MG63 (cell line): ENCODE results near the gene LTK. TPM values are rescaled to one million over a fixed set of nuclear protein-coding genes. Genes with fewer than 3 reads are reported as not detected.
"Not testable (repeated sequence)": the region's sequence is repeated elsewhere in the genome, so short reads cannot be mapped to it uniquely, and the experiment has no call there.

Experiments used
- DNase-seq: peaks from one replicate; pipeline ENCODE4 v3.0.0-alpha.2; 2020
- H3K27me3 ChIP-seq: fragments of 250-450 bp; sonication (Bioruptor Pico); 2 replicates; pipeline ENCODE4 v1.5.1; 2020; ENCODE audit warnings: mild to moderate bottlenecking, moderate library complexity
- H3K36me3 ChIP-seq: fragments of 250-450 bp; sonication (Bioruptor Pico); 2 replicates; pipeline ENCODE4 v1.5.1; 2020; ENCODE audit warnings: mild to moderate bottlenecking, moderate library complexity
- H3K4me3 ChIP-seq: fragments of 250-450 bp; sonication (Bioruptor Pico); 2 replicates; pipeline ENCODE4 v1.5.1; 2020; ENCODE audit warnings: mild to moderate bottlenecking, moderate library complexity
- H3K9me3 ChIP-seq: fragments of 250-450 bp; sonication (Bioruptor Pico); 2 replicates; pipeline ENCODE4 v1.5.1; 2020; ENCODE audit warnings: mild to moderate bottlenecking, moderate library complexity
- total RNA-seq: library from RNA; depleted of rRNA; stranded (reverse); fragments of >200 nt; shearing (Covaris generic); gene quantifications from 2 replicates; pipeline ENCODE4 v1.2.3, GENCODE V29; 2014; ENCODE audit warnings: low replicate concordance

LTK gene
- total RNA-seq, 1 experiment from 2014 or later = not detected

DNA sequence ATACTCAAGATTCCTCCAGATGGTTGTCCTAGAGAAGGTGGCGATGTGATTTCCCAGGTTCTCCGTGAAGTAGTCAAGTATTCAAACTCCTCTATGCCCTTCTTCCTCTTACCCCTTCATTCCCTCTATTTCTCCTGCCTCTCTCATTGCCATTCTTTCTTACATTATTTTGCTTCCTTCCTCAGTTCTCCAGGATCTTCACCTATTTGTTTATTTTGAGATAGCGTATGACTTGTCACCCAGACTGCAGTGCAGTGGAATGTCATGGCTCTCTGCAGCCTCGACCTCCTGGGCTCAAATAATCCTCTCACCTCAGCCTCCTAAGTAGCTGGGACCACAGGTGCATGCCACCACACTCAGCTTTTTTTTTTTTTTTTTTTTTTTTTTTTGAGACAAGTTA is 21.7 kb downstream of the LTK start:
- no peak for DNase-seq
- H3K9me3 ChIP-seq = no peaks in the 10 kb centered on the region
- no peak overlapping the region for H3K4me3 ChIP-seq
- H3K36me3 ChIP-seq = no peaks in the 10 kb centered on the region
- H3K27me3 ChIP-seq = no peaks in the 10 kb centered on the region

DNA sequence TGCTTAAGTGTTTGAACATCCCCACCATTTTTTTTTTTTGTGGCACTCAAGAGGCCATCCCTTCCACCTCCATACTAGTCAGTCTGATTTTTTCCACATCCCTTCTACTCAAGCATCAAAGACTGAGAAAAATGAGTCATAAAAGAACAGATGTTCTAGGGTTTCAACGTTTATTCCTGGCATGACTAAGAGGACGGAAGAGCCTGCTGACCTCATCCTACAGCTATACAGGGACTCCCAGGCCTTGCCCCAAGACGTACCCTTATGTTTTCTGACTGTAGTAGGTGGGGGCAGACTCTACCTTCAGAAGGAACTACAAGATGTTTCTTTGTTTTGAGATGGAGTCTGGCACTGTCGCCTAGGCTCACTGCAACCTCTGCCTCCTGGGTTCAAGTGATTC is 23.3 kb downstream of the LTK start:
- Histone ChIP-seq H3K9me3 (no peaks in the 10 kb centered on the region), H3K27me3 (no peaks in the 10 kb centered on the region), H3K4me3 (no peak overlapping the region), H3K36me3 (no peaks in the 10 kb centered on the region)
- DNase-seq = peak; percentile 63

DNA sequence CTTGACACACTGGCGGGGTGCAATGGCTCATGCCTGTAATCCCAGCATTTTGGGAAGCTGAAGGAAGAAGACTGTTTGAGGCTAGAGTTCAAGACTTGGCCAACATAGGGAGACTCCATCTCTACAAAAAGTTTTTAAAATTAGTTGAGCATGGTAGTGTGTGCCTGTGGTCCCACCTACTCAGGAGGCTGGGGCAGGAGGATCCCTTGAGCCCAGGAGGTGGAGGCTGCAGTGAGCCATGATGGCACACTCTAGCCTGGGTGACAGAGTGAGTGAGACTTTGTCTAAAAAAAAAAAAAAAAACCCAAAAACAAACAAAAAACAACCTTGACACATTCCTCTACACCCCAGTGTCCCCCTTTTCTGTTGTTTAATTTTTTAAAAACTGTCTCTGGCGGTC is 24.0 kb downstream of the LTK start:
- no peaks in the 10 kb centered on the region for H3K9me3 ChIP-seq
- no peak overlapping the region for H3K4me3 ChIP-seq
- no peak for DNase-seq
- no peaks in the 10 kb centered on the region for H3K27me3 ChIP-seq
- H3K36me3 ChIP-seq = no peaks in the 10 kb centered on the region

DNA sequence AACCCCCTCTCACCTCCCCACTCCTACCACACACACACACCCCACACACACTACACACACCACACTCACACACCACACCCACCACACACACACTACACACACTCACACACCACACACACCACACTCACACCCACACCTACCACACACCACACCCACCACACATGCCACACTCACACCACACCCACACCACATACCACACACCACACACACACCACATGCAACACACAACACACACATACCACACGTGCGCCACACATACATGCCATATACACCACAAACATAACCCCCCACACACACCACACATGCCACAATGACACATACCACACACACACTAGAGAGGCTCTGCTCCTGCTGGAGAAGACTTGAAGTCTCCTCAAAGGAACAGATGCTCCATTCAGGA is 25.8 kb downstream of the LTK start:
- Histone ChIP-seq H3K9me3 (no peaks in the 10 kb centered on the region), H3K27me3 (no peaks in the 10 kb centered on the region), H3K4me3 (no peak overlapping the region), H3K36me3 (no peaks in the 10 kb centered on the region)
- no peak for DNase-seq

DNA sequence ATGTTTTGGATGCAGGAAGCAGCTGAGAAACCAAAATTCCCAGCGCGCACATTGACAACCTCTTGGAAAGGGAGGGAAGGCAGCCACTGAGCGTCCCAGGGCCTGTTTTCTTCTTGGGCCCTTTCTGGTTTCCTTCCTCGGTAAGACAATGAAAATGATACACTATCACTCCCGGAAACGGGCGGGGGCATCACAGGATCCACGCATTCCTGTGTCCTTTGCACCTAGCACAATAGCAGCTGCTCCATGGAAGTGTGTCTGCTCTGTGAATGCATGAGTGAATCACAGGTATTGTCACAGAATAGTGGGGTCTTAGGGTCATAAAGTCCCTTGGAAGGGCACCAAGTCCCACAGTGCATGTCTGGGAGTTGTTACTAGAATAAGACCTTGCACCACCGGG is 26.2 kb downstream of the LTK start:
- Histone ChIP-seq H3K27me3 (no peaks in the 10 kb centered on the region), H3K9me3 (no peaks in the 10 kb centered on the region), H3K36me3 (peaks cover 1% of the 10 kb centered on the region), H3K4me3 (no peak overlapping the region)
- no peak for DNase-seq

DNA sequence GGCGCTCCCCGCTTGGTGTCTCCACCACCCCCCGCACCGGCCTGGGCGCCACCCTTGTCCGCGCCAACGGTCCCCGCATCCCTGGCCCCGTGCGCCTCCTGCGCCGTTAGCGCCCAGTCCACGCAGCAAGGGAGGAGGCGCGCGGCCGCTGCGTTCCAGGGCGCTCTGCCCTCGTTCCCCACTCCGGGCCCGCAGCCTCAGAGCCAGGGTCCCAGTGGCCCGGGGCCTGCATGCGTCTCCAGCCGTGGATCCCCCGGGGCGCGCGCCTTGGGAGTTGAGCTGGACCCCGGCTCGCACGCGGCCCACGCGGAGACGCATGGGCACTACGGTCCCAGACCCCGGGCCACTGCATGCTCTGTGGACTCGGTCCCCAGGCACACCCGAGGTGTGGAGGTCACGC is 27.3 kb downstream of the LTK start:
- DNase-seq = no peak
- Histone ChIP-seq H3K27me3 (no peaks in the 10 kb centered on the region), H3K9me3 (no peaks in the 10 kb centered on the region)

DNA sequence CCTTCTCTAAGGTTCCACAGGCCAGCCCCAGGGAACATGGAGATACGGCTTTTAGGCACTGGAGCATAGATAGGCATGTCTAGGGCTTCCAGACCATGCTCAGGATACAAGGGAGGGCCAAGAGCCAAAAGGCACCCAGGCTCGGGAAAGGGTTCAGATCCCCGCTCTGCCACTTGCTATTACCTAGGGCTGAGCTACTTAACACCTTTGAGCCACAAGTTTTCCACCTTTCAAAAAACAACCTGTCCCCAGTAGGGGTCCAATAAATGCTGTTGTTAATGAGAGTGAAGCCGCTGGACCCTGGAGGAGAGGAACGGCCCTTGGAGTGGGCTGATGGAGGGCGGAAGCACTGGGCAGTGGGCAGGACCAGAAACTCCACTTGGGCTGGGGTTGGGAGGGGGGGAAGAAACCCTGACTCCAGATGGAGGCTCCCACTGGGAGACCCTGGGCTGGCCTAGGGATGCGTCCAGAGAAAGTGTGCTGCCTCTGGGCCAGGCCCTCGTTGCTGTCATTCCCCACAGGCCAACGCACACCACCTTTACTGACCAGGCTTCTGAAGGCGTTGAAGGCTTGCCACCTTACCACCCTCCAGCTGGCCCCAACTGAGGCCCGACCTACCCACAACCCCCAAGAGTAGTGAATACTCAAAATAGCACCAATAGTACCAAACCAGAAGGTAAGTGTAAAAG is 28.5 kb downstream of the LTK start:
- Histone ChIP-seq H3K4me3 (no peak overlapping the region), H3K36me3 (peaks cover 17% of the 10 kb centered on the region), H3K27me3 (no peaks in the 10 kb centered on the region), H3K9me3 (no peaks in the 10 kb centered on the region)
- DNase-seq = no peak

More for the DNA sequence above, 27.3 kb downstream of the LTK start:
- H3K4me3 ChIP-seq = no peak overlapping the region
- peaks cover 12% of the 10 kb centered on the region for H3K36me3 ChIP-seq

DNA sequence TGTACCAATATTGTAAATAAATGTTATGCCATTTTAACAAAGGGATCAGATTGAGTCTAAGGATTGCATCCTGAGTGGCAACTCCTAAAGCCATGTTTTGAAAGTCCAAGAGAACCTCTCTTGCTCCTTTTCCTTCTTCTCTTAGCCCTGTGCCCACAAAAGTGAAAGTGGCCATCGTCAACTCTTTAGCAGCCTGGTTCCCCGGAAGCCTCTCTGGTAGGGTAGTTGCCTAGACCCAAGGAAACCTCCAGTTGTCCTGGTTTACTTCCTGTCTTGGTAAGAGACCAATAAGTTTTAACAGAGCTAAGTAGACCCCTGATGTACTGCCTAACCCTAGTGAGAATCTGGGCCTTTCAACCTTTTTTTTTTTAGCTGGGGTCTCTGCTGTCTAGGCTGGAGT is 30.1 kb downstream of the LTK start:
- H3K36me3 ChIP-seq = peaks cover 24% of the 10 kb centered on the region
- H3K4me3 ChIP-seq = no peak overlapping the region
- no peaks in the 10 kb centered on the region for H3K27me3 ChIP-seq
- DNase-seq = no peak
- no peaks in the 10 kb centered on the region for H3K9me3 ChIP-seq

DNA sequence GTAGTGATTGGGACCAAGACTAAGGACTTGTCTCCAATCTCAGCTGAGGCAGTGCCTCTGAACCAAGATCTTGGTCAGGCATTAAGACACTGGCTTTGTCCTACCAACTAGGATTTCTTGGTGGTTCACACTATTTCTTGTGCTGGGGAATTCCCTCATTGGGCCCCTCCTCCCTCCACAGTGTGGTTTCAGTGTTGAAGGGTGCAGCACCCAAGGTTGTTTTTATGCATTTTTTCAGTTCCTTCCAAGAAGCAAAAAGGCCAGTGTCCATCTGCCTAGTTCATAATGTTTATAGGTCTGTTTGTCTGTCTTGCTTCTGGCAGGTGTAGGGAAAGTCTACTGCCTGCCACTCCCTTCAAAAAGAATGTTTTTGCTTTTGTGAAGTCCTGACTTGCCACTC is 30.5 kb downstream of the LTK start:
- no peak for DNase-seq
- H3K9me3 ChIP-seq = no peaks in the 10 kb centered on the region
- no peaks in the 10 kb centered on the region for H3K27me3 ChIP-seq
- H3K36me3 ChIP-seq = peaks cover 24% of the 10 kb centered on the region
- H3K4me3 ChIP-seq = no peak overlapping the region

DNA sequence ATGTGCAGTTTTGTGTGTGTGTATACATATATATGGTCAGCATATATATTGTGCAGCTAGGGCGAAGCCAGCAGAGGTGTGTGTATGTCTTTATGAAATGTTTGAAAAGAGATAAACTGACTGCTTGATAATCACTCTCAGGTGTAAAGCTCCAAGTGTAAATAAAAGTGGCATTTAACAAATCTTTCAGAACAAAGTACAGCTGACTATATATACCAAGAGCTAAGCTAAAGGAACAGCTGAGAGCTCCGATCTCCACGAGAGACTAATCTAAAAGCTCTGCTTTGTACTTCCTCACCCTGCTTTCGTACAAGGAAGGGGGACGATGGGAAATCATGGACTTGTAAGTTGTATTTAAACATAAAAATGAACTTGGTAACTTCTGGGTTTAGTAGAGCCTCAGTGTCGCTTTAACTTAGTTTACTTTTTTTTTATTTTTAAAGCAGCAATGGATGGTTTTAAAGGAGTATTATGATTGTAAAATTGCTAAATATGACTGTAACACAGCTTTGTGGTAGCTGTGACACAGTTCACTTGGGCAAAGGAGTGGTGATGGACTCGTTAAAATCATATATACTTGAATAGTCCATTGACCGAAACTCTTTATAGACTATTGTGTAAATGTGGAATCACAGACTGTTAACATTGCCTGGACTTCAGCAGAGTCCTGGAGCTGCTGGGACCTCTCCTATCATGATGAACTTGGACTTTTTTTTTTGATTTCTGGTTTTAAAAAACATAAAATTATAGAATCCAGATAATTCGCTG is 31.3 kb downstream of the LTK start:
- no peaks in the 10 kb centered on the region for H3K27me3 ChIP-seq
- no peak overlapping the region for H3K4me3 ChIP-seq
- peaks cover 31% of the 10 kb centered on the region for H3K36me3 ChIP-seq
- H3K9me3 ChIP-seq = no peaks in the 10 kb centered on the region
- DNase-seq = no peak

DNA sequence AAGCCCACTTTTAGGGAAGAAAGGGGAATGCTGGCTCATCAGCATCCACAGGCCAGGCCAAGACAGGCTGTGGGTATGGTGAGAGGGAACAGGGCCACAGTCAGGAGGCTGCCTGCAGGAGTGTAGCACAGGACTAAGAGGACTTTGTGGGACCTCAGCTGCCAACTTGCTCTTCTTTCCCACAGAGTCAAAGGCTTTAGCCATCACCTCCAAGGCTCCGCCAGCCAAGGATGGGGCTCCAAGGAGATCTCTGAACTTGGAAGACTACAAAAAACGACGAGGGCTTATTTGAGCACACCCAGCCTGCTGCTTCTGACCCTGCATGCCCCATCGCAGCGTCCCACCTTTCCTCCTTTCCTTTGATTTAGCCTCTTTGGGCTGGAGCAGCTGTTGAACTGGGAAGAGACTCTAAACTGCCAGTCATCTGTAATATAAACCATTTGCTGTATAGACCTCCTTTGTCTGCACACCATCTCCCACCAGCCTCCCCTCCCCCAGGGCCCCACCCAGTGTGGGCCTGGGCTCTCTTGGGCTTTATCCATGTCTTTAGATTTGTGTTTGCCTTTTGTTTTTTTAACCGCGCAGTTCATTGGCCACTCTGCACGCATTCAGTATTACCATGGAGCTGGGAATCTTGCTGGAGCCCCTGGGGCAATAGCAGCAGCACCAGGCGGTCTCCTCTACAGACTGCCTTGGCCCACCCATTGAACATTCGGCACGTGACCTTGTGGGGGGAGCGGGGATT is 33.1 kb downstream of the LTK start:
- Histone ChIP-seq H3K4me3 (no peak overlapping the region), H3K36me3 (peaks cover 47% of the 10 kb centered on the region), H3K27me3 (no peaks in the 10 kb centered on the region), H3K9me3 (no peaks in the 10 kb centered on the region)
- DNase-seq = no peak

DNA sequence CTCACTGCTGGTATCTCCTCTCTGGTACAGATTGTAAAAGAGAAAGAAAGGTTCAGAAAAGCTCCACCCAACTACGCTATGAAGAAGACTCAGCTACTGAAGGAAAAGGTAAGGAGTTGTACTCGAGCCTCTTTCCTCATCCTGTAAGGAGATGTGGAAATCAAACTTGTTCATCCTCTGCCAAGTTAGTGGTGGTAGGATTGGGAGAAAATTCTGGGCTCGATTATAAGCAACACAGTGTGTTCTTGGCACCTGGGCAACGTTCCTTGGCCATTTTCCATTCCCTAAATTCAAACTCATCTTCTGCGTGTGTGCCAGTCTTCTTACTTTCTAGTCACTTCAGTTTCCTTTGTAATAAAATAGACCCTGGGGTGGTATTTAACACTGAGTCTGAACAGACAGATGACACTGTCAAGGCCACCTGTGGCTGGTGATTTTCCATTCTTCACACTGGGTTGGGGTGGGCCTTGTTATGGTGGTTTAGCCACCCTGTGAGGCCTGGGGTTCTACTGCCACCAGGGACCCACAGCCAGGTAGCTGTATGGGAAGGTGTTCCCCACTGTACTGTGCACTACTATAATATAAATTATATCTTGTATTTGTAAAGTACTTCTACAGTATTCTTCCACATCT is 37.1 kb downstream of the LTK start:
- H3K27me3 ChIP-seq = no peaks in the 10 kb centered on the region
- H3K9me3 ChIP-seq = no peaks in the 10 kb centered on the region
- no peak for DNase-seq
- H3K36me3 ChIP-seq = peaks cover 58% of the 10 kb centered on the region
- H3K4me3 ChIP-seq = no peak overlapping the region

DNA sequence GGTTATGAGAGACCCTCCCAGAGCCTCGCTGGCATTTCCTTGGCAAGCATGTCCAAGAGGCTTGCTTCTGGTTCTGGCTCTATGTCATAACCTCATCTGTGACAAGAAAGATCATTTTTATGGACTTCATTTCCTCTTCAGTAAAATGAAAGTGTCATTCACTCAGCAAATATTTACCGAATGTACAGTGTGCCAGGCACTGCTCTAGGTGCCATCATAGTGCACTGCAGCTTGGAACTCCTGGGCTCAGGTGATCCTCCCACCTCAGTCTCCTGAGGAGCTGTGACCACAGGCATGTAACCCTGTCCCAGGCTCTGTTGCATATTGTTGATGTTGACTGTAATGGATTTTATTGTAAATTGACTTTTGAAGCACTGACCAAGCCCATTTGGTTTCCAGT is 38.7 kb downstream of the LTK start:
- Histone ChIP-seq H3K27me3 (no peaks in the 10 kb centered on the region), H3K4me3 (no peak overlapping the region), H3K9me3 (no peaks in the 10 kb centered on the region), H3K36me3 (peaks cover 63% of the 10 kb centered on the region)
- DNase-seq = no peak

DNA sequence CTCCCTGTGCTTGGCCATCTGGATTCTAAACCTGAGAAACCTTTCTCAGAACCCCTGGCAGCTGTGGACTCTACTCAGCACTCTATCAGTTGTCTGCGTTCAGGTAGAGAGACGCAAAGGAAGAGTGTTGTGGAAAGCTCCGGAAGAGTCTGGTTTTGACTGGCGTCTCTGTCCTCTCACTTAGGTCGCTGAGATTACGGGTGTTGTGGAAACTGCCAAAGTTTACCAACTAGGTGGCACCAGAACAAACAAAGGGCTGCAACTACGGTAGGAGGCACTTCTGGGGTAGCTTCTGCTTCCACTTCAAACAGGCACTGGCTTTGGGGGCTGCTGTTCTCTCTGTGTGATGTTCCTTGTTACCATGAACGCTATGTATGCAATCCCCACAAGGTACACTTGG is 39.2 kb downstream of the LTK start:
- DNase-seq = no peak
- Histone ChIP-seq H3K4me3 (no peak overlapping the region), H3K36me3 (peaks cover 67% of the 10 kb centered on the region), H3K27me3 (no peaks in the 10 kb centered on the region), H3K9me3 (no peaks in the 10 kb centered on the region)

DNA sequence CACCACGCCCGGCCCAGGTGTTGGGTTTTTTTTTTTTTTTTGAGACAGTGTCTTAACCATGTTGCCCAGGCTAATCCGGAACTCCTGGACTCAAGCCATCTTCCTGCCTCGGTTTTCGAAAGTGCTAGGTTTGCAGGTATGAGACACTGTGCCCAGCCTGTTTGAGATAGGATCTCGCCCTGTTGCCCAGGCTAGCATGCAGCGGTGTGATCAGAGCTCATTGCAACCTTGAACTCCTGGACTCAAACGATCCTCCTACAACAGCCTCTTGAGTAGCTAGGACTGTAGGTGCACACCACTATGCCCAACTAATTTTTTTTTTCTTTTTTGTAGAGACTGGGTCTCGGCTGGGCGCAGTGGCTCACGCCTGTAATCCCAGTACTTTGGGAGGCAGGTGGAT is 40.2 kb downstream of the LTK start:
- DNase-seq = no peak
- Histone ChIP-seq H3K36me3 (peaks cover 66% of the 10 kb centered on the region), H3K4me3 (no peak overlapping the region), H3K27me3 (no peaks in the 10 kb centered on the region), H3K9me3 (no peaks in the 10 kb centered on the region)

DNA sequence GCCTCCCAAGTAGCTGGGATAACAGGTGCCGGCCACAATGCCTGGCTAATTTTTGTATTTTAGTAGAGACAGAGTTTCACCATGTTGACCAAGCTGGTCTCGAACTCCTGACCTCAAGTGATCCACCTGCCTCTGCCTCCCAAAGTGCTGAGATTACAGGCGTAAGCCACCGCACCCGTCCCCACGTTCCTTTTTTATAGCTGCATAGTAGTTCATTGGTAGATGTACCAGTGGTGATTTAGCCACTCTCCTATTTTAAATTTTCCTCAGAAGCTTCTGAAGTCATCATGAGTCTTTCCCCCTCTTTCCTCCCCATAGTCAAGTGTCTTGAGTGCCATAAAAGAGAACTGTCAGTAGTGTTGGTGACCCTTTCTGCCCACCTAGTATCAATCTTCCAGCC is 44.0 kb downstream of the LTK start:
- not testable (repeated sequence) for H3K9me3 ChIP-seq, H3K4me3 ChIP-seq, H3K27me3 ChIP-seq, DNase-seq
- peaks cover 48% of the 10 kb centered on the region for H3K36me3 ChIP-seq

DNA sequence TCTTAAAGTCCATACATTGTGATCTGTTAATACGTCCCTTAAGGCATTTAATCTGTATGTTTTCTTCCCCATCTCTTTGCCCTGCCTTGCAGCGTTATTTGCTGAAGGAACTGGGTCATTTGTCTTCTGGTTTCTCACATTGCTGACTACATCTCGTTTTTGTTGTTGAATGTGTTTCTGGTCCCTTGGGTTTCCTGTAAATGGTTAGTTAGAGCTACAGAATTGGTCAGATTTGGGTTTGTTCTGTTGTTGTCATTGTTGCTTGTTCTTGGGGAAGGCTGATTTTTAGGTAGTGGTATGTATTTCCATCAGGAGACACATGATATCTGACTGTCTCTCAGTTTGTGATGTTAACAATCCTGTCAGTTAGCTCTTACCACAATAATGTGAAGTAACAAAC is 46.9 kb downstream of the LTK start:
- DNase-seq = no peak
- peaks cover 44% of the 10 kb centered on the region for H3K36me3 ChIP-seq
- H3K9me3 ChIP-seq = no peaks in the 10 kb centered on the region
- no peak overlapping the region for H3K4me3 ChIP-seq
- H3K27me3 ChIP-seq = no peaks in the 10 kb centered on the region
